Brain pericyte (primary cell): ENCODE data around the gene SLC2A6.

Source experiments
- DNase-seq: peaks from one replicate; pipeline ENCODE4 v3.0.0-alpha.2; 2012; ENCODE audit warnings: low read depth, low spot score

SLC2A6 gene

DNA sequence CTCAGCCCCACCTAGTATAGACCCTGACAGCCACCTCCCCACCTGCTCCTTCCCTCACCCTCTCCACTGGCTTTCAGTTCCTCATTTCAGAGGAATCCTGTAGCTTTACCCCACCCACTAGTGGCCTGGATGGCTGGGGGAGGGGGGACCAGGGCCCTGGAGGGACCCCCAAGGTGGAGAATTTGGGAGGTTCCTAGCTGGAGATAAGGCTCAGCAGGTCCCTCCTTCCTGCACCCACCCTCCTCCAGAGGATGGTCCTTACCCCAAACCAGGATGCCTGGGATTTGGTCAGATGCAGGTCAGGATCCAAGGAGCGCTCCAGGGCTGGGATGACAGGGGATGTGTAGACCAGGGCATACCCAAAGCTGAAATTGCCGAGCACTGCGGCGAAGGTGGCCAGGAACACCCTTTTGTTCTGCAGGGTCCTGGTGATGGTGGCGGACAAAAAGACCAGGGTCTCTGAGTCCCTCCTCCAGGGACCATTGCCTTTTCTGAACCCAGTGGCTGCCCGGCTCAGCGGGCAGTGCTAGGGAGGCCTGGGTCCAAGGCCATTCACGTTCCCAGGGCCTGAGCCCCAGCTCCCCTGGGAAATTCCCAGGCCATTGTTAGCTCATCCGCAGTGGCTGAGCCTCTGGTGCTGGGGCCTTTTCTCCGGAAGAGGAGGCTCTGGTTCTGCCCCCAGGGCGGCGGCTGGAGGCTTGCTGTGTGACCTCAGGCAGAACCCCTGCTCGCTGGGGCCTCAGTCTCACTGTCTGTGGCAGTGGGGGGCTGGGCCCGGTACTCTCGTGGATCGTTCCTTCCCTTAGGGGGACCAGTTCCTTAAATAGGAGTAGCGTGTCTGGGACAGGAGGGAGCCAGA is 678 bp downstream of the SLC2A6 start:
- DNase-seq: no peak

GRCh38 chr9:133477461-133477860 is 1.4 kb downstream of the SLC2A6 start:
- no peak for DNase-seq

- DNase-seq: no peak
Measured at GRCh38 chr9:133476941-133477340, 2.0 kb downstream of the SLC2A6 start.

DNA sequence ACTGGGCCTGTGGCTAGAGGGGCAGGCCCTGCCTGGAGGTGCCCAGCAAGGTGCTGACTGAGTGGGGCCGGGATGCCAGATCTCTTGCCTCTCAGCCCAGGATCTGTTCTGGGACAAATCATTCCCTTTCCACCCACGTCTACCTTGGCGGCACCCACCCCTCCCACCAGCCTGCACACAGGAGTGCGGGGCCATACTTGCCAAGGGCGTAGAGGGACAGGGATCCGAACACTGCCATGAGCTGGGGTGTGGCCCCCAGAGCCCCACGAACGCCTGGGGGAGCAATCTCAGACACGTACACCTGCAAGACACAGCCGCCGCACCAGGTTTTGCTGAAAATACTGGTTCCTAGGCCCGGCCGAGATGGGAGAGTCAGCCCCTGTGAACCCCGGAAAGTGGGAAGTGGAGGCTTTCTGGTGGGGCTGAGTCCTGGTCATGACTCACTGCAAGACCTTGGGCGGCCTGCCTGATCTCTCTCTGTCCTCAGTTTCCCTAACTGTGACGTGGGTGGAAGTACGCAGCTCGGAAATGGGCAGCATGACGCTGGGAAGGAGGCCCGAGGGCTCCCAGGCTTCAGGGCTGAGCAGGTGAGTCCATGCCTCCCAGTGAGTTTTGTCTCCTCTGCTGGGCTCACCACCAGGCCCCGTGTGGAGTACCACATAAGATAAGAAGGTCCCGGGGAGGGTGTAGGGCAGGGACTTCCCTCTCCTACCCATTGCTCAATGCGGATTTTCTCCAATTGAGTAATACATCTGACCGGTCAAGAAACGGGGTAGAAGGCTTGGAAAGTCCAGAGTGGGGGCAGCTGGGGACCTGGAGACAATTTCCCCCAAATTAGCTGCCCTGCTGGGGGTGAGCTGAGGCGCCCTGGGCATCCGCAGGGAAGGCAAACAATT is 2.6 kb downstream of the SLC2A6 start:
- DNase-seq: no peak

- DNase-seq: no peak
Measured at GRCh38 chr9:133475292-133476012, 3.4 kb downstream of the SLC2A6 start.

DNA sequence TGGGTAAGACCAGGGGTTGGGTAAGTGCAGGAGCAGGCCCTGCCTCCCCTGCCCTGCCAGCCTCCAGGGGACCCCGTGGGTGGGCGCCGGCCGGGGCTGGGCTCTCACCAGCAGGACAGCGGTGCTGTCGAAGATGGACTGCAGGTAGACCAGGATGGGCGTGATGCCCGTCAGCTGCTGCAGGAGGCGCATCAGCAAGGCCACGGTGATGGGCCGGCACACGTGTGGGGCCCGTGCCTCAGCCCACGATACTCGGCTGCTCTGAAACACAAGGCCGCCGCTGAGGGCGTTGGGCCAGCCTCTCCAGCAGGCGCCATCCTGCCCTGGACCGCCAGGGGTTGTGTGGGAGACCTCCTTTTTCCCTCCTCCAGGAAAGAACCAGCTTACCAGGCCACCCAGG is 4.0 kb downstream of the SLC2A6 start:
- DNase-seq: no peak

DNA sequence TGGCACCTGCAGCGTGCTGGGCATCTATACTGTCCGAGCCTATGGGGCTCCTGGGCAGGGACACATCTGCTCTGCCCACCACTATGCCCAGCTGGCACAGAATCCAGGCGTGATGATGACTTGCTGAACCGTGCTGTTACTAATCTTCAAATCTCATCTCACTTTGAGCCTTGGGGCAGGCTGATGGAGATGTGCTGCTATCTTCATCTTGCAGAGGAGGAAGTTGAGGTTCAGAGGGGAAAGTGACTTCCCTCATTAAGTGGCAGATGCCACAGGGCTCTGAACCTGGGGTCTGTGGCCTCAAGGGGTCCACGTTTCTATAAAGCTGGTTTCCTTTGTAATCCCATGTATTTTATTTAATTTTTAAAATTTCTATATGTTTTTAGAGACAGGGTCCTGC is 4.7 kb downstream of the SLC2A6 start:
- DNase-seq: no peak

- DNase-seq: no peak
Measured at GRCh38 chr9:133473743-133474142, 5.2 kb downstream of the SLC2A6 start.

- no peak for DNase-seq
Measured at GRCh38 chr9:133472753-133473378, 6.0 kb downstream of the SLC2A6 start.

DNA sequence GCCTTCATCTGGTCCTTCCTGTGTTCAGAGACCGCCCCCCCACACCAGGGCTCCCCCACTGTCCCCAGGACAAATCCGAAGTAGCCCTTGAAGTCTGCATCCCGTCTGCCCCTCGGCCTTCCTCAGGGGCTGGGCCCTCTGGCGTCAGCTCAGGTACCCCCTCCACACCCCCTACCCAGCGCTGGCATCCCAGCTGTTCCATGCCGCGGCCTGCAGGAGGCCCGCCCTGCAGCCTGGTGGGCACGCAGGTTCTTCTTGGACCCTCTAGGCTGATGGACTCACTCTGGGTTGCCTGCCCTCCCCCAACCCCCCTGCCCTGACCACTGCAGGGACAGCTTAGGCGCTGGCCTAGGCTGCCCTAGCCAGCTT is 6.6 kb downstream of the SLC2A6 start:
- DNase-seq: no peak

DNA sequence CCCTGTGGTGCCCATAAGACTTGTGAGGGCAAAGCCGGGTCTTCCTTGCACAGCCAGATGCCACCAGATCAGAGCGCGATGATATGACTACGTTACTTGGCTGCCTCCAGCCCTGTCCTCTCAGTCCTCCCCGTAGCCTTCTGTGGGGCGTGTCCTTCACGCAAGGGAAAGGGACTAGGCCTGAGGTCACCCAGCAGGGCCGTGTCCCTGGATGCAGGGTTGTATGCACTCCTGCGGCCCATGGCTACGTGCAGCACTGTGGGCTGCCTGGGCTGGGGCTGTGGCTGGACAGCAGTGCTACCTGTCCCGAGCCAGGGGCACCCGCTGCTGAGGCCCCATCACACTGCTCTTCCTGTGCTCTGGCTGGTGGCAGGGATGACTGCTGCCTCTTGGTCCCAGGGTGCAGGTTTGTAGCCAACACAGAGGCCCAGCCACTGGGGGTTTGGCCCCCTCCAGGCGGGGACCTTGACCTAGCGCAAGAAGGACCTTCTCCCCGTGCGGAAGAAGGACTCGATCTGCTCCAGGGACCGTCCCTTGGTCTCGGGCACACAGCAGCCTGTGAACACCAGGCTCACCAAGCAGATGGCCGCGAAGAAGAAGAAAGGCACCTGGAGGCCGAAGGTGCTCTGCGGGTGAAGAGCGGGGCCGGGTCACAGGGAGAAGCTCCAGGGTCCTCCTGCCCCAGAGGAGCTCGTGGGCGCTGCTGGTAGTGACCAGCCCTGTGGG is 7.2 kb downstream of the SLC2A6 start:
- no peak for DNase-seq

- no peak for DNase-seq
Measured at GRCh38 chr9:133470988-133471387, 7.9 kb downstream of the SLC2A6 start.

DNA sequence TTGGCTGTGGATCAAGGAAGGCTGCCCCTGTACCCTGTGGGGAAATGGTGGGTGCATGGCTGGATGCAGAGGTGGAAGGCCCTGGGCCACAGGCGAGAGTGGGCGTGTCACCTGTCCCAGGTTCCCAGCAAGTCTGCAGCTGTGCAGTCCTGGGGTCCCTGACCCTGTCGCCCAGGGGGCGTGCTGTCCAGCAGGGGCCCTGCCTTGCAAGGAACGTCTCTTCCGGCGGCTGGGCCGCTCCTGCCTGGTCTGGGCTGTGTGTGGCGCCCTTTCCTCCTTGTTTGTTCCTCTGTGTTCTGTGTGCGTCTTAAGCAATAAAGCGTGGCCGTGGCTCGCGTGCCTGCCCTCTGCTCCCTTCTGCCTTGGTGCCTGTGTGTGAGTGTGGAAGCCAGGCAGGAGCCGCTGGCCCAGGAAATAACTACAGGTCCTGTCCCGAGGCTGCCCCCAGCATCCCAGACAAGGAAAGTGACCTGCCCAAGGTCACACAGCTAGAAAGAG is 8.4 kb downstream of the SLC2A6 start:
- DNase-seq: no peak

- DNase-seq: no peak
Measured at GRCh38 chr9:133468777-133469421, 10.0 kb downstream of the SLC2A6 start.

GRCh38 chr9:133468374-133468773 is 10.5 kb downstream of the SLC2A6 start:
- no peak for DNase-seq

DNA sequence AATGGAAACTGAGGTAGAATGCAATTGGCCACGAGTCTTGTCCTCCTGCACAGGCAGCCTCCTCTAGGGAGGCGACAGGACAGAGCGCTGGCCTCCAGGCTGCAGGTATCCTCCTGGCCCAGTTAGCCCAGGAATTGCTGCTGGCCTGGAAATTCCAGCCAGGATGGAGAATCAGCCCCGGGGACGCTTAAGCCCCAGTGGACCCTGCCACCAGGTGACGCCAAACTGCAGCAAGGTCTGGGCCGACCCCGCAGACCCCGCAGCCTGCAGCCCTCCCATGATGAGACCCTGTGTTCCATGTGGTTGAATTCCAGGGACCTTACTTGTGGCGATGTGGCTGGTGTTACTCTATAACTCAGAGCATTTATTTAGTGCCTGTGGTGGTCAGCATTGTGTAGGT is 11.8 kb downstream of the SLC2A6 start:
- DNase-seq: no peak

GRCh38 chr9:133465984-133466383 is 12.9 kb downstream of the SLC2A6 start:
- DNase-seq: no peak

DNA sequence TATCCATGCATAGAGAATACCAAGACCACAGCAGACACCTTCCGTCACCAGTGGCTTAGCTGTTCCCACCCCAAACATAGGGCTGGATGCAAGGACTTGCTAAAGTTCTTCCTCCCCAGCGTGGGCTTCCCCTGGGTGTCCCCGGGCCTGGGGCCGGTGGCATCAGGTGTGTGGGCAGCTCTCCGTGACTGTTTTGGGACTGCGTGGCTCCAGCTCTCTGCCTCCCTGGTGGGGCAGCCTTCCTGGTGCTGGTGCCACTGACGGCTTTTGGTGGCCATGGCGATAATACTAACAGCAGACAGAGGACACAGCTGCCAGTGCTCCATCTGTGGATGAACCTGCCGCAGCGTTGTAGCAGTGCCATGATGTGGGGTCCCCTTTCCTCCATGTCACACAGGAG is 14.3 kb downstream of the SLC2A6 start:
- DNase-seq: no peak

- no peak for DNase-seq
Measured at GRCh38 chr9:133463864-133464615, 14.9 kb downstream of the SLC2A6 start.
